IMR-90 (cell line): ENCODE data around the gene STAU1.

Source experiments
- BHLHE40 ChIP-seq: fragments of 150-350 bp; IDR thresholded peaks from 2 replicates; pipeline ENCODE4 v1.6.1; 2016; ENCODE audit warnings: mild to moderate bottlenecking, low read depth, low read length
- CEBPB ChIP-seq: IDR thresholded peaks from 2 replicates; pipeline ENCODE4 v1.6.1; 2012; ENCODE audit warnings: low read depth, low read length, improper control_type of control experiment
- CTCF ChIP-seq: conservative IDR thresholded peaks from 2 replicates; pipeline ENCODE4 v1.5.1; 2012; ENCODE audit warnings: mild to moderate bottlenecking, low read depth, low read length, improper control_type of control experiment
- MXI1 ChIP-seq: IDR thresholded peaks from 2 replicates; pipeline ENCODE4 v1.6.1; 2012; ENCODE audit warnings: low read depth, mild to moderate bottlenecking, low read length, moderate library complexity, borderline replicate concordance
- NFE2L2 ChIP-seq: fragments of 150-350 bp; IDR thresholded peaks from 2 replicates; pipeline ENCODE4 v1.6.1; 2016; ENCODE audit warnings: low read depth, mild to moderate bottlenecking, low read length
- POLR2A ChIP-seq: IDR thresholded peaks from 2 replicates; pipeline ENCODE4 v1.6.1; 2012; ENCODE audit warnings: mild to moderate bottlenecking, low read depth, low read length
- RFX5 ChIP-seq: IDR thresholded peaks from 2 replicates; pipeline ENCODE4 v1.8.0; 2012; ENCODE audit warnings: low read depth, mild to moderate bottlenecking, low read length, moderate library complexity
- USF2 ChIP-seq: fragments of 150-350 bp; IDR thresholded peaks from 2 replicates; pipeline ENCODE4 v1.6.1; 2017; ENCODE audit warnings: mild to moderate bottlenecking, antibody characterized with exemption, low read length, low read depth

DNA sequence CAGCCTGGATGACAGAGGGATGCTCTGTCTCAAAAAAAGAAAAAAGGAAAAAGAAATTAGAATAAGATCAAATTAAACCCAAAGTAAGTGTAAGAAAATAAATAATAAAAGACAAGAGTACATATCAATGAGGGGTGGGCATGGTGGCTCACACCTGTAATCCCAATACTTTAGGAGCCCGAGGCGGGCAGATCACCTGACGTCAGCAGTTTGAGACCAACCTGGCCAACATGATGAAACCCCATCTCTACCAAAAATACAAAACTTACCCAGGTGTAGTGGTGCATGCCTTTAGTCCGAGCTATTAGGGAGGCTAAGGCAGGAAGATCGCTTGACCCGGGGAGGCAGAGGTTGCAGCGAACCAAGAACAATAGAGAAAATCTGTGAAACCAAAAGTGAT is 14.9 kb upstream of the STAU1 start:
- TF ChIP-seq CTCF, result no peak
- TF ChIP-seq POLR2A, result no peak
- TF ChIP-seq RFX5, result no peak
- no peak for TF ChIP-seq CEBPB
- TF ChIP-seq BHLHE40, result no peak
- no peak for TF ChIP-seq USF2
- TF ChIP-seq NFE2L2, result no peak
- no peak for TF ChIP-seq MXI1
